Fibroblast of pulmonary artery (primary cell): ENCODE results near the gene MGLL.

Source experiments
- DNase-seq: peaks from one replicate; pipeline ENCODE4 v3.0.0-alpha.2; 2010; ENCODE audit warnings: low read depth
- H3K4me3 ChIP-seq: replicated peaks from 2 replicates; pipeline ENCODE4 v1.5.1; 2011; ENCODE audit warnings: low read depth, mild to moderate bottlenecking, control low read depth, low read length, moderate library complexity
- TF ChIP-seq, protein P1 (sequence below): IDR thresholded peaks from 2 replicates; pipeline ENCODE4 v1.5.1; 2011; ENCODE audit warnings: mild to moderate bottlenecking, control low read depth, low read length, inconsistent platforms; ENCODE audit errors: missing control alignments

MGLL gene

GRCh38 chr3:127764841-127765362 lies 57.4 kb downstream of the MGLL start:
- DNase-seq, result no peak
- TF ChIP-seq, protein P1, sequence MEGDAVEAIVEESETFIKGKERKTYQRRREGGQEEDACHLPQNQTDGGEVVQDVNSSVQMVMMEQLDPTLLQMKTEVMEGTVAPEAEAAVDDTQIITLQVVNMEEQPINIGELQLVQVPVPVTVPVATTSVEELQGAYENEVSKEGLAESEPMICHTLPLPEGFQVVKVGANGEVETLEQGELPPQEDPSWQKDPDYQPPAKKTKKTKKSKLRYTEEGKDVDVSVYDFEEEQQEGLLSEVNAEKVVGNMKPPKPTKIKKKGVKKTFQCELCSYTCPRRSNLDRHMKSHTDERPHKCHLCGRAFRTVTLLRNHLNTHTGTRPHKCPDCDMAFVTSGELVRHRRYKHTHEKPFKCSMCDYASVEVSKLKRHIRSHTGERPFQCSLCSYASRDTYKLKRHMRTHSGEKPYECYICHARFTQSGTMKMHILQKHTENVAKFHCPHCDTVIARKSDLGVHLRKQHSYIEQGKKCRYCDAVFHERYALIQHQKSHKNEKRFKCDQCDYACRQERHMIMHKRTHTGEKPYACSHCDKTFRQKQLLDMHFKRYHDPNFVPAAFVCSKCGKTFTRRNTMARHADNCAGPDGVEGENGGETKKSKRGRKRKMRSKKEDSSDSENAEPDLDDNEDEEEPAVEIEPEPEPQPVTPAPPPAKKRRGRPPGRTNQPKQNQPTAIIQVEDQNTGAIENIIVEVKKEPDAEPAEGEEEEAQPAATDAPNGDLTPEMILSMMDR, result no peak
- H3K4me3 ChIP-seq, result no peak overlapping the region

- H3K4me3 ChIP-seq, result no peak overlapping the region
- TF ChIP-seq, protein P1, result no peak
- DNase-seq, result no peak
Measured at GRCh38 chr3:127764301-127764700, 58.0 kb downstream of the MGLL start.

GRCh38 chr3:127763816-127764215 lies 58.5 kb downstream of the MGLL start:
- DNase-seq, result no peak
- no peak overlapping the region for H3K4me3 ChIP-seq
- TF ChIP-seq, protein P1, result no peak

GRCh38 chr3:127763337-127763736 lies 59.0 kb downstream of the MGLL start:
- no peak overlapping the region for H3K4me3 ChIP-seq
- DNase-seq, result no peak
- TF ChIP-seq, protein P1, result no peak

DNA sequence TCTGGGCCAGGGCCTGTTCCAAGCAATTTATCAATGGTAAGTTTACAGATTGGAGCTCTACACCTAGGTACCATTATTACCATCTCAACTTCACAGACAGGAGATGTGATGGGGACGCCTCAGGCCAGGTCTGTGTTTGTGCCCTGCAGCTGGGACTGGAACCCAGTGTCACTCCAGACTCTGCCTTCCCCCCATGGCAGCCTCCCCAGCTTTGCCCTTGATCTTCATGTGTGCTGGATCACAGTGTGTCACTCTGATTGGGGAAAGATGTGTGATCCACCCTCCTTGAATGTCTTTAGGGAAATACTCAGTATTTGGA lies 59.6 kb downstream of the MGLL start:
- TF ChIP-seq, protein P1, result no peak
- DNase-seq, result no peak

GRCh38 chr3:127762077-127762786 lies 60.1 kb downstream of the MGLL start:
- TF ChIP-seq, protein P1, result no peak
- DNase-seq, result no peak
- no peak overlapping the region for H3K4me3 ChIP-seq

More for the DNA sequence above, 59.6 kb downstream of the MGLL start:
- no peak overlapping the region for H3K4me3 ChIP-seq

- DNase-seq, result no peak
- TF ChIP-seq, protein P1, result no peak
- no peak overlapping the region for H3K4me3 ChIP-seq
Measured at GRCh38 chr3:127761441-127761801, 60.9 kb downstream of the MGLL start.
